NCI-H226 (cell line): Measurements from ENCODE around the gene PDXK.

Source experiments
- DNase-seq: peaks from one replicate; pipeline ENCODE4 v3.0.0-alpha.2; 2015

PDXK gene

DNA sequence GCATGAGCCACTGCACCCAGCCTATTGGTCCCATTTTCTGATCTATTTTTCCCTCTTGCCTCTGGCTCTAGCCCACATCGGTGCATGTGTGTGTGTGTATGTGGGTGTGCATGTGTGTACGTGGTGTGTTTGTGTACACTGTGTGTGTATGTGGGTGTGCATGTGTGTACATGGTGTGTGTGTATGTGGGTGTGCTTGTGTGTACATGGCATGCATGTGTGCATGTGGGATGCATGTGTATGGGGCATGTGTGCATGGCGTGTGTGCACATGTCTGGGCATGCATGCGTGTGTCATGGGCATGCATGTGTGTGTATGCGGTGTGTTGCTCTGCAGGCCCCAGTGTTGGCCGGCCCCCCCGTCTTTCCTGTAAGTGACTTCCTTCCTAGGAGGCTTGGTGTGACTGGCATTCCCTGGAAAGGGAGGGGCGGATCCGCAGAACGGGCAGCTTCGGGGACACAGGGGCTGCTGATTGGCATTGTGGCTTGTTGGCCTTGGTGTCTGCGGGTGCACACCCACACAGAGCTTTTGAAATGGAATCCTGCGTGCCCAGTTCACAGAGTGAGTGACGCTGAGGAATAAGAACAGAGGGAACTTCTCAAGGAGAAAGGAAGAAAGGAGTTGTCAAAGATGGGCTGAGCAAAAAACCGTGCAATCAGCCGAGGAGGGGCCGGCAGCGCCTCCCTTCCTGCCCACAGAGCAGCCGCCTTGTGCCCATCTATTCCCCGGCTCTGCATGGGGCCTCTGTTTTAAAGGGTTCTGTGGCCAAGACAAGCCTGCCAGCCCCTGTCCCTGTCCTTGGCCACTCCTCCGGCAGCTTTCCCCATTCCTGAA is 8.0 kb downstream of the PDXK start:
- DNase-seq: no peak

DNA sequence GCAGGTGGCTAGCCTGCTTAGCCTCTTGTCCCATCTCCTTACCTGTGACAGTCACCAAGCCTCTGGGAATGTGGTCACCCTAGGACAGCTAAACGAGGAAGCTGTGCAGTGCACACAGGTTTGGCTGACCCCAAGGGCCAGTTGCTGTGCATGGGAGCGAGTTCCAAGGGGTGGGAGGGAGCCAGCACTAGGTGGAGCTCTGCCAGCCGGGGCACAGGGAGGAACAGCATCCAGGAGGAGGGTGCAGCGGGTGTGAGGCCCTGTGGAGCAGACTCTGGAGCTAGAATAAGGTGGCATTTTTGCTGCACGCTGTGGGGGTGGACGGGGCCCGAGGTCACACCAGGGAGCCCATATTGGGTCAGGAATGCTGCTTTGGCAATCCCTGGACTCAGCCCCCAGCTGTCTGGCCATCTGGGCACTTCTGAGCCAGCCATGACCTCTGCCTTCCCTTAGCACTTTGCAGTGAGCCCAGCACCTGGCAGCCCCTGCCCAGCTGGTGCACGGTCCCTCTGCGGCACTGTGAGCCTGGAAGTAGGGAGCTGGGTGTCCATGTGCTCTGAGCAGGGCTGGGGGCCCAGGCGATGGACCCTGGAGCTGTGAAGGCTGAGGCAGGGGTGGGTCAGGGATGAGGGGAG is 8.7 kb downstream of the PDXK start:
- DNase-seq: peak; percentile 28

DNA sequence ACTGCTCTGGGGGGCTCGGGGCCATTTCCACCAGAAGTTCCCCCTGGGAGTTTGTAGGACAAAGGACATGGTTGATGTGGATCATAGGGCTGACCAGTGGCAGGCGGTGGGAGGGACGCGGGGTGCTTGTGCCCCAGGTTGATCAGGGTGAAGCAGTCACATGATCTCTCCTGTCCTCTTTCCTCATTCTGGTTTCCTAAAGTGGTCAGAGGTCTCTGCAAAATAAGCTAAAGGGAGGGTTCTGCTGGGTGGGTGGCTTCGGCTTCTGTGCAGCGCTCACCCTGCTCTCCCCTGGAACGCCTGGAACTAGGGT is 9.2 kb downstream of the PDXK start:
- no peak for DNase-seq

DNA sequence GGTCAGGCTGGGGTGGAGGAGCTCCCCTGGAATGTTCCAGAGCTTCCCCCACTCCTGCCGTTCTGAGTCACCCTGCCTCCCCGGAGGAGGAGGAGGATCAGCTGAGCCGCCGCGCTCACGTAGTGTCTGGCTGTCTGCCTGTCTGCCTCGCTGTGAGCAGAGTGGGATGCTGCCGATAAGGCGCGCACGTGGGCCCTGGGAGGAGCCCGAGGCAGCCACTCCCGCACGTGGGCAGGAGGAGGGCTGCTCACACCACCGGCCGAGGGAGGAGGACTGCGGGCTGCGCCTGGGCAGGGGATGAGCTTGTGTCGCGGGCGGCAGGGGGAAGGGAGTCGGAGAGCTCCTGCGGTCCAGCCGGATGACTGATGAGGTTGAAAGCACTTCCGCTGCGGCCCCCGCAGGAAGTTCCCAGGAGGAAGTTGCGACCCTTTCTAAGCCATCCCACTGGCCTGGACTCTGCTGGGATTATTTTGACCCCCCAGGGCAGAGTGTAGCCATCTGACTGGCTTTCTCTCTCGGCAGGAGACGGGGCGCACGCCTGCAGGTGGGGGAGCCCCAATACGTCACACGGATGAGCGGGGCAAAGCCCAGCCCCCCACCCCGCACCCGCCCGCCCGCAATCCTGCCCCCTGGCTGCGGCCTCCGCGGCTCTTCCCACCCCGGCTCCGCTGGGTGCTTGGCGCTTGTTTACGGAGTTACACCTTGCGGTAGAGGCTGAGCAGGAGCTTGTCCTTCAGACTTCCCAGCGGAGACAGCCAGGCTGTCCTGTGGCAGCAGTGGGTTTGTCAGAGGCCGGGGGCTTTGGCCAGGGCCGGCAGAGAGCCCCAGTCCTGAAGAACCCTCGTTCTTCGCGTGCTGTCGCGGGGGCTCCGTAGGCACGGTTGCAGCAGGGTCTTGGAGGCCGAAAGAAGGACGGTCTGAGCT is 9.8 kb downstream of the PDXK start:
- peak; percentile 100 for DNase-seq

- DNase-seq: no peak
These were observed 12.5 kb downstream of the PDXK start for GRCh38 chr21:43731476-43731875.

- no peak for DNase-seq
These were observed 13.2 kb downstream of the PDXK start for GRCh38 chr21:43731891-43732711.

DNA sequence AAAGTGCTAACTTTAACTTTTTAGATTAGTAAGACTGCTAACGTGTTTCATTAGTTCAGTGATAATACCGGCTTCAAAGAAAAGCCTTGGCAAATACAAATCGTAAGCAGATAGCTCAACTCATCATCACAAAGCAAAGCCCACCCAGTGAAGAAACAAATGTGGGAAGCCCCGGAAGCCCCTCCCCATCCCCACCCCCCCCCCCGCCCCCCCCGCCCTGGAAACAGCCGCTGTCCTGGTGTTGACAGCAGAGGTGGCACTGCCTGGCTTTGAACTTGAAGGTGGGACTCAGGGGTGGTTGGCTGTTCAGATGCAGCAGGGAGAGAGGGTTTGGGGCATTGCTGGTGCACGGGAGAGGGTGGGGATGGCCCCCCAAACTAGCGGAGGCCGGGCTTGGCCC is 14.1 kb downstream of the PDXK start:
- no peak for DNase-seq

GRCh38 chr21:43733529-43734071 is 14.7 kb downstream of the PDXK start:
- peak; percentile 63 for DNase-seq

- DNase-seq: peak; percentile 51
These were observed 15.4 kb downstream of the PDXK start for GRCh38 chr21:43734131-43734927.

GRCh38 chr21:43734928-43735229 is 15.9 kb downstream of the PDXK start:
- peak; percentile 74 for DNase-seq

DNA sequence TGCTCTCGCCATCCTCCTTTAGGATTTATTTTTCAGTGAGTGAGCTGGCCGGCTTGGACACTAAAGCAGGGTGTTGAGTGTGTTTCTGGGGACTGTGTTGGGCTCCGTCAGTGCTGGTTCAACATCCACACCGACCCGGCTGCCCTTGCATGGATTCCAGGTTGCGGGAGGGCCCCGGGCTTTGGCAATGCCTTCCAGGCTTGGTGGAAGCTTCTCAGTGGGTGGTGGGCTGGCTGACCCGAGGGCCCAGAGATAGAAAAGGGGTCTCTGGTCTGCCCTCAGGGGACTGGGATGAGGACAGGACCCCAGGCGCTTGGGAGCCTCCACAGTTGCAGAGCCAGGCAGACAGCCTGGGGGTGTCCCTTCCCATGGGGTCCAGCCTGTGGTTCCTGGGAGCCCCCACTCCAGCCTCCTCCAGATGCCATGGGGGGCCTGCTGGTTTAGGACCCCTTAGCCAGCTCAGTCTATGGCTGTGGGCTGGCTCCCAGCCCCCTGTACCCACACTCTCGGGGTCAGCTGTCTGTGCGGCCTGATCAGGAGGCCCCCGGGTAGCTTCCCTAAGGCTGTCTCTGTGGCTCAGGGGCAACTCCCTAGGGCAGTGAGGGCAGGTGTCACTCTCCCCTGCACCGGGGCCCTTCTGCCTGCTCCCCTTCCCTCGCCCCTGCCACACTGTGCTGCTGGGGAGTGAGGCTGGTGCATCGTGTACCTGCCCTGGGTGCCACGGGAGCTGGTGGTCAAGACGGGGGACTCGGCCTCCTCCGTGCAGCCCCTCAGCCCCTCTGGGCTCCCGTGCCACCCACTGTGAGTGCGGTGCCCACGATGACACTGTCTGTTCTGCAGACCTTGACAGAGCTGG is 16.5 kb downstream of the PDXK start:
- no peak for DNase-seq

DNA sequence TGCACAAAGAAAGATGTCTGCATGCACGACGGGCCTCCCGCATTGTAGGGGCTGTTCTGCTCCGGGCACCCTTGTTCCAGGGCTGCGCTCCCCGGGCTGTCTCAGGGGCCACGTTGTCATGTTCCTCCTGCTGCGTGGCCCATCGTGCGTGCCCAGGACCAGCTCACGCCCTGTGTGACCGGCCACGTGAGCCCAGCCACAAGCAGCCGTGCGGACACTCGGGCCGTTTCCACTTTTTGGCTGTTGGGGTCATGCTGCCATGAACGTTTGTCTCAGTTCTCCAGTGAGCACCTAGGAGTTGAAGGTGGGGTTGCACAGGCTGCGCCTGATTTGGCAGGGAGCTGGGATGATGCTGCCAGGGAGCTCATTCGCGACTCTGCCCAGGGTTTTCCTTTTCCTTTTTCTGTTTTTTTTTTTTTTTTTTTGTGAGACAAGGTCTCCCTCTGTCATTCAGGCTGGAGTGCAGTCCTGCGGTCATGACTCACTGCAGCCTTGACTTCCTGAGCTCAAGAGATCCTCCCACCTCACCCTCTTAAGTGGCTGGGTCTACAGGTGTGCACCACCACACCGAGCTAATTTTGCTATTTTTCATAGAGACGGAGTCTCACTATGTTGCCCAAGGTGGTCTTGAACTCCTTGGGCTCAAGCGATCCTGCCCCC is 17.4 kb downstream of the PDXK start:
- DNase-seq: peak; percentile 40

DNA sequence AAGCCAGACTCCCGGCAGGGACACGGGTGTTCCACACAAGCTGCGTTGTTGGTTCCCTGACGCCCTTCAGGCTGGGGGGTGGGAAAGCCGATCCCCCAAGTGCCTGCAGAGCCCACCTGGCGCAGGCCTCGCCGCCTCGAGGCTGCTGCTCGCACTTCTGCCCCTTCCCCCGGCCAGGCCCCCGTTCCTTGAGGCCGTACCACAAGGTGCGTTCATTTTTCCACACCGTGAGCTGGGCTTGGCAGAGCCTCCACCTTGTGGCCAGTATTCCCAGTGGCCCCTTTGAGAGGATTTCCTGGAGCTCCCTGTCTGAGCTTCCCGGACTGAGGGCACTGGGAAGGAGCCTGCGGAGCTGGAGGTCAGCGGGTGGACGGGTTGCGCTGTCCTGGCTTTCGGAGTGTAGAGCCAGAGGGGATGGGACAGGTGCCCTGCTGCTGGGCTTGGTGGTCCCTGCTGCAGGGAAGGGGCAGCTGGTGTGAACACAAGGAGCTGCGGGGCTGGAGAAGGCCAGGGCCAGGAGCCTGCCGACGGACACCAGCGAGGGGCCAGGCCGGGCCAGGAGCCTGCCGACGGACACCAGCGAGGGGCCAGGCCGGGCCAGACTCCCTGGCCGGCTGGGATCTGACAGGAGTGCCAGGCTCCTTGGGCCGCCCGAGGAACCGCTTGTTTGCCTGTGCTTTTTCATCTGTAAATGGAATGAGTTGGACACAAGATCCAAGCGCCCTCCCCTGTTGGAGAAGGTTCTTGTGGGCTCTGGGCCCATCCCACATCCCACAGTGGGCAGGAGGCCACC is 18.4 kb downstream of the PDXK start:
- DNase-seq: no peak

DNA sequence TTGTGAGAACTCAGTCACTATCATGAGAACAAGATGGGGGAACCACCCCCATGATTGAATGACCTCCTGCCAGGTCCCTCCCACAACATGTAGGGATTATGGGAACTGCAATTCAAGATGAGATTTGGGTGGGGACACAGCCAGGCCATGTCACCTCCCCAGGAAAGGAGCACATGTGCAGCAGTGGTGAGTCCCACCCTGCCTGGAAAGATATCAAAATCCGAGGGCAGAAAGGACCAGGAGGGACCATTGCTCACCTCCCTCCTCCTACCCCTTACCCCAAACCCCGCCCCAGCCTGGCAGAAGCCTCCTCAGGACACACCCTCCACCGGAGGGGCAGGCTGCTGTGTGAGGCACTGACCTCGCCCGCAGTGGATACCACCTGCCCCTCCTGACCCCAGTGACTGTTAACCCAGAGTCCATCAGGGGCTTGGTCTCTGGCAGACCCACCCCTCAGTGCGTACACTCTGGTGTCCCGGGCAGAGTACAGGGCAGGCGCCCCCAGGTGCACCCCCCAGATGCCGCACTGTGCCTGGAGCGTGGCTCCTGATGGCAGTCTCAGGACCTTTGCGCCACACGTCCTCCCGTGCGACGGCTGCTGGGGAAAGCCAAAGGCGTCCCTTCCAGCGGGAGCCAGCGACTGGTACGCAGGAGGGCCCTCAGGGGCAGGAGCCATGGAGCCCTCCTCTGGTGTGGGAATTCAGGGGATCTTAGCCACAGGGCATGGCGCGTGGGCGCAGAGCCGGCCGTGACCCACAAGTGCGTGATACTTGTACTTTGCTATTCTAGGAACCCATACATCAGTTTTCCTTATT is 20.9 kb downstream of the PDXK start:
- DNase-seq: no peak

- peak; percentile 61 for DNase-seq
These were observed 21.7 kb downstream of the PDXK start for GRCh38 chr21:43740497-43741156.

- no peak for DNase-seq
These were observed 22.6 kb downstream of the PDXK start for GRCh38 chr21:43741423-43742096.

DNA sequence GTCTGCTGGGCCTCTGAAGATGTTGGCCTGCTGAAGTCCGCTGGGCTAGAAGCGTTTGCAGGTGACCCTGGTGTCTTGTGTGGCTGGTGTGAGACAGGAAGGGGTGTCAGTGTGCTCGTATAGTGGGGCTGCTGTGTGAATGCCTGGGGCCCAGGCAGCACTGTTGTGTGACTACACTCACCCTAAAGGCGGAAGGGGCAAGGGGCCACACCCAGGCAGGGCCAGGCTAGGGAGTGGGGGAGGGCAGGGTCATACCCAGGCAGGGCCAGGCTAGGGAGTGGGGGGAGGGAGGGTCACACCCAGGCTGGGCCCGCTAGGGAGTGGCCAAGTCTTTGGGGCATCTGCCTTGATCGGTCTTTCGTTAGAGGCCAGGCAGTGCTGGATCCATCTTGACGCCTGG is 25.0 kb downstream of the PDXK start:
- no peak for DNase-seq
